Measurements from ENCODE around the gene LRP6. TPM values are rescaled to one million over a fixed set of nuclear protein-coding genes. Genes with fewer than 3 reads are reported as not detected.

The LRP6 gene
- total RNA-seq, 2 experiments from 2014 or later = 5.2 to 8.1 TPM

DNA sequence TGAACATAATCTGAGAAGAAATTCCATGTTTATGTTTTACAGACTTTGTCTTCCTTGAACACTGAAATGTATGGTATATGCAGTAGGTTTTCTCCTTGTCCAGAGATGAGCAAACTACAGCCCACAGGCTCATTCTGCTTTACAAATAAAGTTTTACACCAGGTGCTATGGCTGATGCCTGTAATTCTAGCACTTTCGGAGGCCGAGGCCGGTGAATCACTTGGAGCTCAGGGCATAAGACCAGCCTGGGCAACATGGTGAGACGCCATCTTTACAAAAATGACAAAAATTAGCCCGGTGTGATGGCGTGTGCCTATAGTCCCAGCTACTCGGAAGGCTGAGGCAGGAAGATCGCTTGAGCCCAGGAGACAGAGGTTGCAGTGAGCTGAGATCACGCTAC is 64.7 kb downstream of the LRP6 start:
- ChIA-PET POLR2A (interaction anchor here (0.9 to 1.6 kb wide), 2 partner anchors 14 to 20 kb away, joined by 4 read pairs; no protein-coding TSS in a partner anchor), CTCF (ENCODE audit: unreplicated experiment) (no interaction called here)
- no peaks in the 10 kb centered on the region for H3K4me1 ChIP-seq (ENCODE audit: insufficient read depth, low read length, poor library complexity, severe bottlenecking)
- H3K4me2 ChIP-seq (ENCODE audit: low read length) = no peak overlapping the region
- no TSS peak for BruUV-seq (replicated peaks)
- no peak overlapping the region for H3K4me3 ChIP-seq (ENCODE audit: low read depth, low read length, poor library complexity, severe bottlenecking)
- H3K9me3 ChIP-seq (ENCODE audit: low read length) = no peaks in the 10 kb centered on the region
- H3K9me2 ChIP-seq (ENCODE audit: insufficient read depth, low read length) = no peaks in the 10 kb centered on the region
- H4K20me1 ChIP-seq (ENCODE audit: insufficient read depth, low read length) = no peaks in the 10 kb centered on the region
- no peak overlapping the region for H2AFZ ChIP-seq (ENCODE audit: low read length)
- TF ChIP-seq, protein P1, sequence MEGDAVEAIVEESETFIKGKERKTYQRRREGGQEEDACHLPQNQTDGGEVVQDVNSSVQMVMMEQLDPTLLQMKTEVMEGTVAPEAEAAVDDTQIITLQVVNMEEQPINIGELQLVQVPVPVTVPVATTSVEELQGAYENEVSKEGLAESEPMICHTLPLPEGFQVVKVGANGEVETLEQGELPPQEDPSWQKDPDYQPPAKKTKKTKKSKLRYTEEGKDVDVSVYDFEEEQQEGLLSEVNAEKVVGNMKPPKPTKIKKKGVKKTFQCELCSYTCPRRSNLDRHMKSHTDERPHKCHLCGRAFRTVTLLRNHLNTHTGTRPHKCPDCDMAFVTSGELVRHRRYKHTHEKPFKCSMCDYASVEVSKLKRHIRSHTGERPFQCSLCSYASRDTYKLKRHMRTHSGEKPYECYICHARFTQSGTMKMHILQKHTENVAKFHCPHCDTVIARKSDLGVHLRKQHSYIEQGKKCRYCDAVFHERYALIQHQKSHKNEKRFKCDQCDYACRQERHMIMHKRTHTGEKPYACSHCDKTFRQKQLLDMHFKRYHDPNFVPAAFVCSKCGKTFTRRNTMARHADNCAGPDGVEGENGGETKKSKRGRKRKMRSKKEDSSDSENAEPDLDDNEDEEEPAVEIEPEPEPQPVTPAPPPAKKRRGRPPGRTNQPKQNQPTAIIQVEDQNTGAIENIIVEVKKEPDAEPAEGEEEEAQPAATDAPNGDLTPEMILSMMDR (conservative IDR thresholded peaks at IDR 0.05; ENCODE audit: low read length) = no peak
- TF ChIP-seq EZH2phosphoT487 (IDR thresholded peaks at IDR 0.05; ENCODE audit: borderline replicate concordance, low read depth, low read length) = no peak
- intact Hi-C loops (cut with micrococcal nuclease; ENCODE audit: unreplicated experiment) = no loop called here
- H3K79me2 ChIP-seq (ENCODE audit: insufficient read depth, low read depth, low read length) = no peaks in the 10 kb centered on the region
- H3K36me3 ChIP-seq (ENCODE audit: insufficient read depth, low read length) = no peaks in the 10 kb centered on the region
- H3K27ac ChIP-seq (ENCODE audit: low read depth, low read length, poor library complexity, severe bottlenecking) = no peak overlapping the region
- DNase-seq (ENCODE audit: low spot score) = no peak

- intact Hi-C loops (cut with micrococcal nuclease; ENCODE audit: unreplicated experiment) = no loop called here
- Histone ChIP-seq H3K79me2 (ENCODE audit: insufficient read depth, low read depth, low read length) (no peaks in the 10 kb centered on the region), H3K4me1 (ENCODE audit: insufficient read depth, low read length, poor library complexity, severe bottlenecking) (no peaks in the 10 kb centered on the region), H3K9me2 (ENCODE audit: insufficient read depth, low read length) (no peaks in the 10 kb centered on the region), H3K27ac (ENCODE audit: low read depth, low read length, poor library complexity, severe bottlenecking) (no peak overlapping the region), H4K20me1 (ENCODE audit: insufficient read depth, low read length) (no peaks in the 10 kb centered on the region), H3K36me3 (ENCODE audit: insufficient read depth, low read length) (no peaks in the 10 kb centered on the region), H3K4me2 (ENCODE audit: low read length) (no peak overlapping the region), H2AFZ (ENCODE audit: low read length) (no peak overlapping the region), H3K9me3 (ENCODE audit: low read length) (no peaks in the 10 kb centered on the region), H3K4me3 (ENCODE audit: low read depth, low read length, poor library complexity, severe bottlenecking) (no peak overlapping the region)
- TF ChIP-seq, protein P1 (conservative IDR thresholded peaks at IDR 0.05; ENCODE audit: low read length) = no peak
- TF ChIP-seq EZH2phosphoT487 (IDR thresholded peaks at IDR 0.05; ENCODE audit: borderline replicate concordance, low read depth, low read length) = no peak
- CTCF ChIA-PET (ENCODE audit: unreplicated experiment) = no interaction called here
- no TSS peak for BruUV-seq (replicated peaks)
- no peak for DNase-seq (ENCODE audit: low spot score)
- POLR2A ChIA-PET = no interaction called here
Measured at GRCh38 chr12:12201274-12201758, 65.5 kb downstream of the LRP6 start.

GRCh38 chr12:12200363-12200762 is 66.5 kb downstream of the LRP6 start:
- H3K4me2 ChIP-seq (ENCODE audit: low read length) = no peak overlapping the region
- no peaks in the 10 kb centered on the region for H4K20me1 ChIP-seq (ENCODE audit: insufficient read depth, low read length)
- no peaks in the 10 kb centered on the region for H3K4me1 ChIP-seq (ENCODE audit: insufficient read depth, low read length, poor library complexity, severe bottlenecking)
- ChIA-PET CTCF (ENCODE audit: unreplicated experiment) (no interaction called here), POLR2A (interaction anchor here (0.5 to 1.1 kb wide), 4 partner anchors 12 to 1346 kb away, joined by 3 read pairs; no protein-coding TSS in a partner anchor)
- BruUV-seq (replicated peaks) = no TSS peak
- H3K4me3 ChIP-seq (ENCODE audit: low read depth, low read length, poor library complexity, severe bottlenecking) = no peak overlapping the region
- intact Hi-C loops (cut with micrococcal nuclease; ENCODE audit: unreplicated experiment) = no loop called here
- no peaks in the 10 kb centered on the region for H3K9me2 ChIP-seq (ENCODE audit: insufficient read depth, low read length)
- no peaks in the 10 kb centered on the region for H3K79me2 ChIP-seq (ENCODE audit: insufficient read depth, low read depth, low read length)
- no peak overlapping the region for H3K27ac ChIP-seq (ENCODE audit: low read depth, low read length, poor library complexity, severe bottlenecking)
- no peak overlapping the region for H2AFZ ChIP-seq (ENCODE audit: low read length)
- no peak for TF ChIP-seq EZH2phosphoT487 (IDR thresholded peaks at IDR 0.05; ENCODE audit: borderline replicate concordance, low read depth, low read length)
- TF ChIP-seq, protein P1 (conservative IDR thresholded peaks at IDR 0.05; ENCODE audit: low read length) = no peak
- no peaks in the 10 kb centered on the region for H3K9me3 ChIP-seq (ENCODE audit: low read length)
- no peaks in the 10 kb centered on the region for H3K36me3 ChIP-seq (ENCODE audit: insufficient read depth, low read length)
- no peak for DNase-seq (ENCODE audit: low spot score)
